ENCODE results near the gene SNRNP48. TPM values are rescaled to one million over a fixed set of nuclear protein-coding genes. Genes with fewer than 3 reads are reported as not detected.

Gene SNRNP48
- total RNA-seq, 1 donor from 2014 or later: 9.6 TPM

DNA sequence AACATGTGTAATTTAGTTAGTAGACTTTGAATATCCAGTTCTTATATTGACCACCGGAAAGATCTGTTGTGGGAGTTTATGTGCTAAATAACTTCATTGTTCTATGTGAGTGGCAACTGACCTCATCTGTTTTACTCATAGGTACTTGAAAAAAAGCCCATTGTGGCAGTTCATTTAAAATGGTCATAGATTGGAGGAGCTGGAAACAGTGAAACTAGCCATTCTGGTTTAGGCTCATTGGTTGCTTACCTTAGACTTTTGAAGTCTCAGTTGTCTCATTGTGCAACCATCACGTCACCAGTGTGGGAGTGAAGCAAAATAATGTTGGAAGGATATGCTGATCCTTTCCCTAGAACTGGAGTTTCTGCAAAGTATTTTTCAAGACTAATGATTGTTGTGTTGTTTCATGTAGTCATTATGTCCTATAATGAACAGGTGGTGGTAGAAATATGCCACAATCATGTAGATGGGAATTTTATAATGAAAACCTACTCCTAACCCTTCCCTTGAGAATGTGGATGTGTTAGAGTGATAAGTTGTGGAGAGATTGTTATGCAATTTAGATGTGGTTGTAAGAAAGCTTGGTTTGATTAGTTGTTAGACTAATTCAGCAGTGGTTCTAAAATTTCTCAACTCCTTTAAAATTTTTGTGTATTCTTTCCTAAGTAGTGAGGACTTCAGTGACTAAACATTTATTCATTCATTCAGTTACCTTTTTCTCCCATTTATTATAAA is 30.2 kb upstream of the SNRNP48 start:
- DNase-seq (ENCODE audit: extremely low spot score in 2 of 2): no peak
- Histone ChIP-seq H3K4me1 (peaks cover 4% of the 10 kb centered on the region), H3K9me3 (no peaks in the 10 kb centered on the region), H3K27ac (no peak overlapping the region), H3K36me3 (peaks cover 0 to 30% of the 10 kb centered on the region in 2 donors), H3K4me3 (no peak overlapping the region), H3K27me3 (no peaks in the 10 kb centered on the region)
- intact Hi-C loops (cut with DNase I): no loop called here
- peak in 1 of 2 donors; percentile 32 for TF ChIP-seq POLR2AphosphoS5 (IDR thresholded peaks at IDR 0.05; ENCODE audit: insufficient read depth in 1 of 2, low read depth in 1 of 2)
- TF ChIP-seq, protein P1, sequence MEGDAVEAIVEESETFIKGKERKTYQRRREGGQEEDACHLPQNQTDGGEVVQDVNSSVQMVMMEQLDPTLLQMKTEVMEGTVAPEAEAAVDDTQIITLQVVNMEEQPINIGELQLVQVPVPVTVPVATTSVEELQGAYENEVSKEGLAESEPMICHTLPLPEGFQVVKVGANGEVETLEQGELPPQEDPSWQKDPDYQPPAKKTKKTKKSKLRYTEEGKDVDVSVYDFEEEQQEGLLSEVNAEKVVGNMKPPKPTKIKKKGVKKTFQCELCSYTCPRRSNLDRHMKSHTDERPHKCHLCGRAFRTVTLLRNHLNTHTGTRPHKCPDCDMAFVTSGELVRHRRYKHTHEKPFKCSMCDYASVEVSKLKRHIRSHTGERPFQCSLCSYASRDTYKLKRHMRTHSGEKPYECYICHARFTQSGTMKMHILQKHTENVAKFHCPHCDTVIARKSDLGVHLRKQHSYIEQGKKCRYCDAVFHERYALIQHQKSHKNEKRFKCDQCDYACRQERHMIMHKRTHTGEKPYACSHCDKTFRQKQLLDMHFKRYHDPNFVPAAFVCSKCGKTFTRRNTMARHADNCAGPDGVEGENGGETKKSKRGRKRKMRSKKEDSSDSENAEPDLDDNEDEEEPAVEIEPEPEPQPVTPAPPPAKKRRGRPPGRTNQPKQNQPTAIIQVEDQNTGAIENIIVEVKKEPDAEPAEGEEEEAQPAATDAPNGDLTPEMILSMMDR (IDR thresholded peaks at IDR 0.05): no peak
- TF ChIP-seq POLR2A (IDR thresholded peaks at IDR 0.05): no peak

DNA sequence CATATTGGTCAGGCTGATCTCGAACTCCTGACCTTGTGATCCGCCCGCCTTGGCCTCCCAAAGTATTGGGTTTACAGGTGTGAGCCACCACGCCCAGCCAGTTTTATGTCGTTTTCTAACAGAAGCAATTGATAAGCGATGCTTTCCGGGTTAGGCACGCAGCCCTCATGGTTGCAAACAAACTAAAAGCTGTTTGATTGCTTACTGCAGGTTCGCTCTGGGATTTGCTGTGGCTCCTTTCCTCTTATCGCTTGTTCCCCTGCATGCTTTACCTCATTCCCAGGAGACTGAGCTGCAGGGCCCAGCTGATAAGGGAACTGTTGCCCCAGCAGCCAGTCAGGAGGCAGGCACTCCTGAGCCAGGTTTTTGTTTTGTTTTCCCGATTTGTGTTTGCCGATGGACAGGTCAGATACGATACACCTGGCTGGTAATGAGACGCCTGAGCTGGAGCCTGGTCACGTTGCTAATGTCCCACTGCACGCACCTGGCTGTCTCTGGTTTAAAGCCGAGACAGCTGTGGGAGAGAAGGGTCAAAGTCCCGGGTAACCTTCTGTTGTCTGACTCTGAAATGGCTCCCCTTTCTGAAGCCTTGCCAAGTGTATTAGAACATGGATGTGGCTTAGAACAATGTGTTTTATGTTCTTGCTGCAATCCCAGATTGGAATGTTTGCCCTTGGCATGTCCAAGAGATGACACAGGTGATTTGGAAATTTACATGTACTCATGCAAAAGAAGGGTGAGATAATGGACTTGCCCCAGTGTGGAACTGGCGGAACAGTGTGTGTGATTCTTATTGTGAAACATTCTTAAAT is 28.6 kb upstream of the SNRNP48 start:
- no peaks in the 10 kb centered on the region for H3K4me1 ChIP-seq
- H3K27me3 ChIP-seq: no peaks in the 10 kb centered on the region
- no peak for DNase-seq (ENCODE audit: extremely low spot score in 2 of 2)
- no peak for TF ChIP-seq POLR2AphosphoS5 (IDR thresholded peaks at IDR 0.05; ENCODE audit: insufficient read depth in 1 of 2, low read depth in 1 of 2)
- no peak for TF ChIP-seq POLR2A (IDR thresholded peaks at IDR 0.05)
- TF ChIP-seq, protein P1 (IDR thresholded peaks at IDR 0.05): no peak
- intact Hi-C loops (cut with DNase I): no loop called here
- H3K4me3 ChIP-seq: no peak overlapping the region
- no peak overlapping the region for H3K27ac ChIP-seq
- H3K9me3 ChIP-seq: no peaks in the 10 kb centered on the region
- peaks cover 0 to 46% of the 10 kb centered on the region in 2 donors for H3K36me3 ChIP-seq

DNA sequence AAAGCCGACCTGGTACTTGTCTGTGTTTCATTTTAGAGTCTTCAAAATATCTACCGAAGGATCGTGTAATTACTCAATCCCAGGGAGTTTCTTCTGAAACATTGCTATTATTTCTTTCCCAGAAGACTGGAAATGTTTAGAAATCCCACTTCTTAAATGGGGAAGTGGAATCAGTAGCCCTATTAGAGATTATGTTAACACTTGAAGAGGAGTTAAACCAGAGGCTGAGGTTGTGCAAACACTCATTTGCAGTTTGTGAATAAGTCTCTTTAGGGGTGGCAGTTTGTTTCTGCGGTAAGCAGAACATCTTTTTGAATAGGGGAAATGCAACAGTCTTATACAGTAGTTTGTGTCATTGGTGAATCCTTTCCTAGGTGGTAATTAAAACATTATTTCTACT is 27.2 kb upstream of the SNRNP48 start:
- TF ChIP-seq, protein P1 (IDR thresholded peaks at IDR 0.05): no peak
- no peak for TF ChIP-seq POLR2AphosphoS5 (IDR thresholded peaks at IDR 0.05; ENCODE audit: insufficient read depth in 1 of 2, low read depth in 1 of 2)
- TF ChIP-seq POLR2A (IDR thresholded peaks at IDR 0.05): no peak
- no peak overlapping the region for H3K4me3 ChIP-seq
- intact Hi-C loops (cut with DNase I): no loop called here
- no peak overlapping the region for H3K27ac ChIP-seq
- DNase-seq (ENCODE audit: extremely low spot score in 2 of 2): no peak
- peaks cover 0 to 48% of the 10 kb centered on the region in 2 donors for H3K36me3 ChIP-seq
- H3K27me3 ChIP-seq: no peaks in the 10 kb centered on the region
- H3K9me3 ChIP-seq: no peaks in the 10 kb centered on the region
- H3K4me1 ChIP-seq: no peaks in the 10 kb centered on the region

DNA sequence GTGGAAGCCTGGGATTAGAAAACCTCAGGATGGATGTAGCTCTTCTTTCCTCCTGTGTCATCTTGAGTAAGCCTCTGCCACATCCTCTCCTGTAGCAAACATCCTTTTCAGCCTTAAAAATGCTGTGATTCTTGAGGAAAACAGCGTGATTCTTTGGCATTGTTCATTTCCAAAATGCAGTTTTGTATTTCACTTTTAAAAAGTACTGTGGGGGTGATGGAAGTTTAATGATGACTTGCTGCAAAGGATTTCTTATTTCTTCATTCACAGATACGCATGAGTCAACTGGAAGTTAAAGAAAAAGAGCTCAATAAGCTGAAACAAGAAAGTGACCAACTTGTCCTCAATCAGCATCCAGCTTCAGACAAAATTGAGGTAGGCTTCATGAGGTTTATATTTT is 23.9 kb upstream of the SNRNP48 start:
- Histone ChIP-seq H3K4me1 (no peaks in the 10 kb centered on the region), H3K4me3 (no peak overlapping the region), H3K27ac (no peak overlapping the region), H3K9me3 (no peaks in the 10 kb centered on the region), H3K36me3 (peaks cover 0 to 44% of the 10 kb centered on the region in 2 donors), H3K27me3 (no peaks in the 10 kb centered on the region)
- intact Hi-C loops (cut with DNase I): no loop called here
- TF ChIP-seq, protein P1 (IDR thresholded peaks at IDR 0.05): no peak
- TF ChIP-seq POLR2AphosphoS5 (IDR thresholded peaks at IDR 0.05; ENCODE audit: insufficient read depth in 1 of 2, low read depth in 1 of 2): no peak
- DNase-seq (ENCODE audit: extremely low spot score in 2 of 2): no peak

Measured in vagina (tissue), 2 donors.